GM10266 (cell line): ENCODE results near the gene COL8A1.
A peak's percentile ranks its signal among the peaks of the same experiment; 100 is the strongest.

Experiments used
- DNase-seq: peaks from one replicate; pipeline ENCODE4 v3.0.0; 2012; ENCODE audit errors: extremely low spot score
- CTCF ChIP-seq: IDR thresholded peaks from 2 replicates; pipeline ENCODE4 v1.5.1; 2012; ENCODE audit warnings: mild to moderate bottlenecking, low read depth; ENCODE audit not compliant: control insufficient read depth, insufficient read depth; ENCODE audit errors: missing control alignments

COL8A1 gene

GRCh38 chr3:99640214-99640851, 1.9 kb downstream of the COL8A1 start:
- no peak for DNase-seq

GRCh38 chr3:99641480-99641879, 3.1 kb downstream of the COL8A1 start:
- TF ChIP-seq CTCF, result no peak
- DNase-seq, result no peak

More at GRCh38 chr3:99640214-99640851, 1.9 kb downstream of the COL8A1 start:
- TF ChIP-seq CTCF, result no peak

GRCh38 chr3:99641982-99642381, 3.6 kb downstream of the COL8A1 start:
- no peak for TF ChIP-seq CTCF
- no peak for DNase-seq

GRCh38 chr3:99644017-99644416, 5.6 kb downstream of the COL8A1 start:
- no peak for TF ChIP-seq CTCF
- no peak for DNase-seq

GRCh38 chr3:99644746-99645145, 6.4 kb downstream of the COL8A1 start:
- no peak for TF ChIP-seq CTCF
- no peak for DNase-seq

- TF ChIP-seq CTCF, result peak; percentile 27
- DNase-seq, result no peak
Measured at GRCh38 chr3:99645277-99646106, 7.1 kb downstream of the COL8A1 start.

GRCh38 chr3:99646107-99646435, 7.7 kb downstream of the COL8A1 start:
- no peak for TF ChIP-seq CTCF
- no peak for DNase-seq
